GM12874 (cell line): ENCODE results near the gene TAB2.
A peak's percentile ranks its signal among the peaks of the same experiment; 100 is the strongest.

Experiments used
- TF ChIP-seq, protein P1 (sequence below): IDR thresholded peaks from 2 replicates; pipeline ENCODE4 v1.5.1; 2011; ENCODE audit warnings: low read depth, mild to moderate bottlenecking, control low read depth, low read length, moderate library complexity; ENCODE audit not compliant: insufficient read depth

The TAB2 gene

DNA sequence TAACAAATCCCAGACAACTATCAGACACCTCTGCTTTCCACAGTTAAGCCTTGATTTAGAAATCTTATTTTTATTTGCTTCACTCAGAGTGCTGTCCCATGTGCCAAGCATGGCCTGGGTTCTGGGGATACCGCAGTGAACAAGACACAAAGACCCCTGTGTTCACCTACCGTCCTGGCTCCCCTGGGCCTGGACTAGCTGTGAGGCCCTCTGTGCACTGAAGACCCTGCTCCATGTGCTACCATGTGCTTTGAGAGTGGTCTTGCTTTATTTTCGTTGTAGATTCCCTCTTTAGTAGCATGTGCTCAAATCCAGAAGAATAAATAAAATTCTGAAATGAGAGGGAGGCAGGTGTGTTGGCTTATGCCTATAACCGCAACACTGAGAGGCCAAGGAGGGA, 105.1 kb downstream of the TAB2 start:
- TF ChIP-seq, protein P1, sequence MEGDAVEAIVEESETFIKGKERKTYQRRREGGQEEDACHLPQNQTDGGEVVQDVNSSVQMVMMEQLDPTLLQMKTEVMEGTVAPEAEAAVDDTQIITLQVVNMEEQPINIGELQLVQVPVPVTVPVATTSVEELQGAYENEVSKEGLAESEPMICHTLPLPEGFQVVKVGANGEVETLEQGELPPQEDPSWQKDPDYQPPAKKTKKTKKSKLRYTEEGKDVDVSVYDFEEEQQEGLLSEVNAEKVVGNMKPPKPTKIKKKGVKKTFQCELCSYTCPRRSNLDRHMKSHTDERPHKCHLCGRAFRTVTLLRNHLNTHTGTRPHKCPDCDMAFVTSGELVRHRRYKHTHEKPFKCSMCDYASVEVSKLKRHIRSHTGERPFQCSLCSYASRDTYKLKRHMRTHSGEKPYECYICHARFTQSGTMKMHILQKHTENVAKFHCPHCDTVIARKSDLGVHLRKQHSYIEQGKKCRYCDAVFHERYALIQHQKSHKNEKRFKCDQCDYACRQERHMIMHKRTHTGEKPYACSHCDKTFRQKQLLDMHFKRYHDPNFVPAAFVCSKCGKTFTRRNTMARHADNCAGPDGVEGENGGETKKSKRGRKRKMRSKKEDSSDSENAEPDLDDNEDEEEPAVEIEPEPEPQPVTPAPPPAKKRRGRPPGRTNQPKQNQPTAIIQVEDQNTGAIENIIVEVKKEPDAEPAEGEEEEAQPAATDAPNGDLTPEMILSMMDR, result no peak

DNA sequence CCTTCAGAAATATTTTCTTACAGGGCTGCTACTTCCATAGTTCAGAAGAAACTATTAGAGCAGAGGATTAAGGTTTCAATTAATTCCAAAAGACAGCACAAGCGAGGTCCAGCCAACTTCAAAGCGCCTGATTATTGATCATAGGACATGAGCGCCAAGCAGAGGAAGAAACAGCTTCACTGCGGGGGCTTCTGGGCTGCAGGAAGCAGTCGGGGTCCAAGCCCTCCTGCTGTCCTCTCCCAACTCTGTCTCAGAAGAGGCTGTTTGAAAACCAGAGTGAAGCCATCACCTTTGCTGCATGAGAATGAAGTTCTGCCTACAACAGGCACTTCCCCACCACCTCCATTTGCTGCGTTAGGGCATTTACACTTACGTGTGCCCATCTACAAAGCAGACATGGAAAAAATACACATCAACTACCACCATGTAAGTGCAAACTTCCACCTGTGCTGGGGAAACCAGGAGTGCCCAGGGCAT, 106.5 kb downstream of the TAB2 start:
- TF ChIP-seq, protein P1, result no peak

DNA sequence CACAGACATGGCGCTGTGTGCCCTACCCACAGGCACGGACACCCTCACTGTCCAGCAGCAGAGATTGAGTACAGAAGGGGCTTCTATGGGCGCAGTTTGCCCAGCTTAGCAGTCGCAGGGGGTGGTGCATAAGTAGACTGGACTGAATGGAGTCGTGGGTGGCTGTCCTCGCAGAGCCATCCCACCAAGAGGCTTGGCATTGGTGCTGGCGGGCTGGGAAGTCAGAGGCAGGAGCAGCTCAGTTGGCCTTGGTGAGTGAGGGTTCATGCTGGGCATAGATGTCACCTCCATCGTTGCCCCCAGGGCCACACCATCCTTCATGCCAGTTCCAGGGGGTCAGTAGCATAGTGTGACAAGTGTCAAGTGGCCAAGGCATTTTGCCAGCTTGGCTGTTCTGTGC, 107.7 kb downstream of the TAB2 start:
- TF ChIP-seq, protein P1, result no peak

DNA sequence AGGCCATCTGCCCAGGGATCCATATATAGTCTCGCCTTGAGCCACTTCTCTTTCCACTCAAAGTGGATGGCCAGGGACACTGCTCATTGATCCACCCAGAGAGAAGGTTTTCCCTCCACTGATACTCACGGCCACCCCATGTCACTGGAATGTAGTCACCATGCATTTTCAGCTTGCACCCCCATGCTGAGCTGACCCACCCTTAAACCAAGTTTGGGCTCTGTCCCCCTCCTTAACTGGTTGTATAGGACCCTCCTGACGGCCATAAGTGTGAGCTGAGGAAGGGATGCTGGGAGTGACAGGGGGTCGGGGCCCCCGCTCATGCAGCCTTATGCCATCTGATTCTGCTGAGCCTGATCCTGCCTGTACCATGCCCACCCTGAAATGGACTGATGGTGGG, 108.2 kb downstream of the TAB2 start:
- TF ChIP-seq, protein P1, result no peak

DNA sequence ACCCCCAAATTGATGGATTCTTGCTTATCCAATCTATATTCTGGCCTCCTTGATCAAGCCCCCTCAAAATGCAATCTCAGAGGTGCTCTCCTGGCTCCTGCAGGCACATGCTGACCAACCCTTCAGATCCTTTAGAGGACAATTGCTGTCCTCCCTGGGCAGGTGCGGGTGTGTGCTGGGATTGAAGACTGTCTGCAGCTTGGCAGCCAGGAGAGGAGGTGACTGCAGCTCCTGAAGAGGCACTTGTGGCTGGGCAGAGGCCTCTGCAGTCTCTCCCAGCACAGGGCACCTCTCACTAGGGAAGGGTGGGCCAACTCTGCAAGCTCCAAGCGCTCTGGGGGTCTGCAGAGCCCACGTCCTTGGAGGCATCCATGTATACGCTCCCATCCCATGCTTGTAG, 111.1 kb downstream of the TAB2 start:
- TF ChIP-seq, protein P1, result no peak

DNA sequence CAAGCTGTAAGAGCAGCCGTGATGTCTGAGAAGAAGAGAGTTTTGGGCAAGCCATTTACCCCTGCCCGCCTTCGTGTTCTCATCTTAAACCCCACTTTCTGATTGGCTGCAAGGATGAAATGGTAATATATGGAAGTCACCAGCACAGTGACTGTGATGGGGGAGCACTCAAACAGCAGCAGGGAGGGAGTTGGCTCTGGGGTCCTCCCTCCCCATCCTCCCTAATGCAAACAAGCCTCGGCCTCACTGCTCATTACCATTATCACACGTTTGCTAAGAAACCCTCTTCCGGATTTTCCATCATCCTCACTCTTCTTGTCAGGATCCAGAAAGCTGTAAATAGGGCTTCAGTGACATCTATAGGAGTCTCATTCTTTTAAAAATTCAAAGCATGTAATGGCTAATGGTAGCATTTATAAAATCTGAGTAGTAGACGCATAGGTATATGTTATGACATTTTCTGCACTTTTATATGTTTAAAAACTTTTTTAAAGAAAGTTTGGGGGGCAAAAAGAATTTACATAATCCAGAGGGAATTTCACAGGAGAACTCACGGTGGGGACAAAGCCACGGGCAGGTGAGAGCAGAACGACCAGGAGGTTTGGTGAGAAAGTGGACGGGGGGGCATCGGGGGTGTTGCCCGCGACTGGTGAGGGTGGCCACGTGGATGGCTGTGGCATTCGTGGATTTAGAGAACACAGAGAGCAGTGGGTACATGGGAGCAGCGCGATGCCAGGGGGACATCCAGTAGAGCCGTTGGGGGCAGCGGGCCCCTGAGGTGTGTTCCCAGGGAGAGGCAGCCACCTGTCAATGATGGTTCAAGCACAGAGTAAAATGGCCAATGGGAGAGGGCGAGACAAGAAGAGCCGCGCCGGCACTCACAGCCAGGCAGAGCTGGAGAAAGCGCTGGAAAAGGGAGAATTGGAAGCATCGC, 112.2 kb downstream of the TAB2 start:
- TF ChIP-seq, protein P1, result no peak

DNA sequence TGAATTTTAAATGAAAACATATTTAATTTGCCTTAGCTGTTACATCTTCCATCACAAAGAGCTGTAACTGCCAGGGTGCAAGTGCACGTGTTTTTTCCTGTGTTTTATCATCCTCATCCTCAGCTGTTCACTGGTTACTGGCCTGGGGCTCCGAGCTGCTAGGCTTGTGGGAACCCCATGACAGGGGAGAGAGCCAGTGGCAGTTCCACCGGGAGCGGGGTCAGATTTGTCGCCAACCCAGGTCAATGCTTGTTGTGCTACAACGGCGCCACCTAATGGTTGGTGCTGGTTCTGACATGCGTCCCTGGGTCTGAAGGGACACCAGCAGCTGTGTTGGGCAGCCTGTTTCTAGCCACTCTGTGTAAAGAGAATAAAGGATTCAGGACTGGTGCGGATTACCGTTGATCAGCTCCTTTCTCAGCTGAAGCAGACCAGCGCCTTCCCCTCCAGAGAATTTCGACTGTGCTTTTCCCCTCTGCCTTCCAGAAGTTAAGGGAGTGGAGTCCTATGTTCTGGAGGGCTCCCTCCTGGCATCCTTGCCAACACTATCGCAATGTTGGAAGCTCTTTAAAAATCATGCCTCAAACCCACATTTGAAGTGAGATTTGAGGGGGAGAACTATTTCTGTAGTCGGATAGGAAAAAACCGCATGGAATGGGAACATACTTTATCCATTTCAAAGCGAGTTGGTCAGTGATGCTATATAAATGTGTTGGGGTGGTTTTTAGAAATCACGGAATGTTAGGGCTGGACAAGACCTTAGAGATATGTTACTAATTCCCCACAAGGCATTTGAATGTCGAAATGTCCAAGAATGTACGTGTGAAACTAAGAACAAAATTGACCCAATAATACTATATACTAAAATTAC, 114.6 kb downstream of the TAB2 start:
- TF ChIP-seq, protein P1, result peak; percentile 87
